CD14-positive monocyte (primary cell): ENCODE data around the gene GNAS-AS1. TPM values are rescaled to one million over a fixed set of nuclear protein-coding genes. Genes with fewer than 3 reads are reported as not detected.

Source experiments
- DNase-seq, 3 donors: peaks; one replicate each; pipeline ENCODE4 v3.0.0-alpha.2; 2011 to 2022
- H2AFZ ChIP-seq: 2 replicates; pipeline ENCODE4 v1.6.0; 2012; ENCODE audit warnings: mild to moderate bottlenecking, low read depth, low read length, inconsistent platforms; ENCODE audit not compliant: insufficient read depth, poor library complexity, severe bottlenecking
- H3K27ac ChIP-seq, 2 donors: 1 replicate in 1 of 2; 2 replicates in 1 of 2; pipeline ENCODE4 v1.5.1; 2012 to 2013; ENCODE audit warnings: low read length in 2 of 2, control low read depth in 1 of 2, inconsistent platforms in 1 of 2, low read depth in 1 of 2, mild to moderate bottlenecking in 1 of 2
- H3K27me3 ChIP-seq, 2 donors: one replicate each; pipeline versions ENCODE4 v1.6.0 to v1.6.1; 2011 to 2013; ENCODE audit warnings: low read length in 2 of 2; ENCODE audit not compliant: control insufficient read depth in 2 of 2, insufficient read depth in 2 of 2
- H3K36me3 ChIP-seq, 2 donors: replicated peaks in 1 of 2; 1 replicate in 1 of 2; 2 replicates in 1 of 2; pipeline versions ENCODE4 v1.5.1 to v1.6.1; 2012 to 2013; ENCODE audit warnings: low read length in 2 of 2, control low read depth in 1 of 2, inconsistent platforms in 1 of 2, mild to moderate bottlenecking in 1 of 2; ENCODE audit not compliant: insufficient read depth in 2 of 2, control insufficient read depth in 1 of 2
- H3K4me1 ChIP-seq, 2 donors: 1 replicate in 1 of 2; 2 replicates in 1 of 2; pipeline versions ENCODE4 v1.5.1 to v1.6.1; 2012 to 2013; ENCODE audit warnings: low read length in 2 of 2, control low read depth in 1 of 2, inconsistent platforms in 1 of 2, mild to moderate bottlenecking in 1 of 2, moderate library complexity in 1 of 2; ENCODE audit not compliant: insufficient read depth in 2 of 2, control insufficient read depth in 1 of 2
- H3K4me2 ChIP-seq: replicated peaks from 2 replicates; pipeline ENCODE3; 2012; ENCODE audit warnings: low read length, moderate library complexity, mild to moderate bottlenecking; ENCODE audit not compliant: poor library complexity, severe bottlenecking; ENCODE audit errors: extremely low read depth
- H3K4me3 ChIP-seq, 3 experiments: fragments of 200-600 bp in 1 of 3; sonication (generic) in 1 of 3; replicated peaks in 1 of 3; 1 replicate in 2 of 3; 2 replicates in 1 of 3; pipeline ENCODE4 v1.5.1; 2011 to 2013; ENCODE audit warnings: low read length in 3 of 3, mild to moderate bottlenecking in 3 of 3, control low read depth in 2 of 3, low read depth in 2 of 3, inconsistent platforms in 1 of 3, moderate library complexity in 1 of 3
- H3K79me2 ChIP-seq: 2 replicates; pipeline ENCODE4 v1.6.0; 2012; ENCODE audit warnings: mild to moderate bottlenecking, control low read depth, inconsistent platforms, low read length, moderate library complexity; ENCODE audit not compliant: insufficient read depth
- H3K9ac ChIP-seq: 2 replicates; pipeline ENCODE4 v1.6.0; 2017; ENCODE audit warnings: low read length, mild to moderate bottlenecking; ENCODE audit not compliant: insufficient read depth, poor library complexity, severe bottlenecking
- H3K9me3 ChIP-seq, 2 donors: replicated peaks in 1 of 2; 1 replicate in 1 of 2; 2 replicates in 1 of 2; pipeline versions ENCODE4 v1.5.1 to v1.6.1; 2012 to 2013; ENCODE audit warnings: low read length in 2 of 2, control low read depth in 1 of 2; ENCODE audit not compliant: control insufficient read depth in 1 of 2, insufficient read depth in 1 of 2
- H4K20me1 ChIP-seq: 2 replicates; pipeline ENCODE4 v1.6.0; 2012; ENCODE audit warnings: mild to moderate bottlenecking, low read length, control low read depth, moderate library complexity; ENCODE audit not compliant: insufficient read depth
- H3K27ac Mint-ChIP-seq, 7 donors: one replicate each; pipeline ENCODE4 v1.8.0; 2020; ENCODE audit warnings: mild to moderate bottlenecking in 7 of 7, mixed read lengths in 7 of 7, moderate library complexity in 6 of 7, inconsistent platforms in 2 of 7
- H3K27me3 Mint-ChIP-seq, 3 donors: one replicate each; pipeline ENCODE4 v1.8.0; 2021 to 2022; ENCODE audit warnings: low read depth in 3 of 3, mild to moderate bottlenecking in 3 of 3, mixed read lengths in 3 of 3, moderate library complexity in 3 of 3, inconsistent platforms in 1 of 3
- H3K36me3 Mint-ChIP-seq, 2 donors: one replicate each; pipeline ENCODE4 v1.8.0; 2020; ENCODE audit warnings: mixed read lengths in 2 of 2, inconsistent platforms in 1 of 2, mild to moderate bottlenecking in 1 of 2
- H3K4me1 Mint-ChIP-seq: one replicate; pipeline ENCODE4 v1.8.0; 2020; ENCODE audit warnings: mild to moderate bottlenecking, mixed read lengths
- H3K4me3 Mint-ChIP-seq, 2 donors: one replicate each; pipeline ENCODE4 v1.8.0; 2020; ENCODE audit warnings: mild to moderate bottlenecking in 2 of 2, mixed read lengths in 2 of 2, moderate library complexity in 1 of 2
- H3K9me3 Mint-ChIP-seq, 7 donors: one replicate each; pipeline ENCODE4 v1.8.0; 2020 to 2022; ENCODE audit warnings: mixed read lengths in 7 of 7, mild to moderate bottlenecking in 6 of 7, moderate library complexity in 6 of 7, inconsistent platforms in 2 of 7
- WGBS: methylation state at CpG from one replicate; pipeline ENCODE4 v1.1.5; 2013; ENCODE audit warnings: missing lambda C conversion rate; ENCODE audit not compliant: insufficient coverage; 5-methylcytosine and 5-hydroxymethylcytosine counted together
- intact Hi-C, 2 donors: fragments of 100-400 bp; cut with micrococcal nuclease; formaldehyde crosslinking; loops; one replicate each; pipeline versions ENCODE4 v1.15.0 to v1.15.1; 2023
- polyA plus RNA-seq, 3 donors: library from polyadenylated mRNA; depleted of rRNA in 1 of 3; unstranded in 2 of 3; stranded (reverse) in 1 of 3; fragments of 300-500 nt in 2 of 3; fragments of >200 nt in 1 of 3; fragmentation: Illumina TruSeq in 2 of 3; gene quantifications; 1 replicate in 2 of 3; 2 replicates in 1 of 3; pipeline ENCODE4 v1.2.3, GENCODE V29; 2012 to 2021
- TF ChIP-seq, protein P1 (sequence below): fragments of 200-600 bp; IDR thresholded peaks from one replicate; pipeline ENCODE4 v1.8.0; 2022; ENCODE audit warnings: antibody characterized with exemption, mild to moderate bottlenecking

Gene GNAS-AS1
- polyA plus RNA-seq, 3 donors = not detected

DNA sequence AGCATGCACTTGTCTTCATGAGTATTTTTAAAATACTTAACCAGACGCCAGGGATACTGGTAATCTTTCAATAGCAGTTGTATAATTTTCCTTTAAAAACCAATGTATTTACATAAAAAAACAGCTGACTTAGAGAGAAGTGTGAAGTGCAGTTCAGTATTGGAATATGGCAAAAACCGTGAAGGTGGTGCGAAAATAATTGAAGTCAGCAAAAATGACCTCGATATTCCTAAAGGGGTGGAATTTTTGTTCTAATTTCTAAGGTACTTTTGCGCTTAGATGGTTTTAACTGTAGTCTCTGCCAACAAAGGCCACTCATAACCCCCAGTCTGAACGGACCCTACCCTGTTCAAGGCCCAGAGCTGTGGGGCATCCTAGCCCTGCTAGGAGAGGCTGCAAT lies 25.3 kb downstream of the GNAS-AS1 start:
- Histone ChIP-seq H2AFZ (no peak overlapping the region), H3K4me1 (no peaks in the 10 kb centered on the region), H3K4me2 (no peak overlapping the region), H3K4me3 (no peak overlapping the region), H3K9ac (no peak overlapping the region), H3K9me3 (peaks cover 0 to 5% of the 10 kb centered on the region in 2 donors), H4K20me1 (no peaks in the 10 kb centered on the region), H3K79me2 (no peaks in the 10 kb centered on the region), H3K27me3 (no peaks in the 10 kb centered on the region), H3K27ac (no peak overlapping the region), H3K36me3 (no peaks in the 10 kb centered on the region)
- Mint-ChIP-seq H3K4me3 (no peak overlapping the region), H3K27ac (no peak overlapping the region), H3K9me3 (peaks cover 5 to 13% (median 10%) of the 10 kb centered on the region in 7 donors), H3K27me3 (peaks cover 8 to 12% (median 12%) of the 10 kb centered on the region in 3 donors), H3K4me1 (no peaks in the 10 kb centered on the region), H3K36me3 (no peaks in the 10 kb centered on the region)
- intact Hi-C loops = no loop called here
- no peak for DNase-seq
- TF ChIP-seq, protein P1, sequence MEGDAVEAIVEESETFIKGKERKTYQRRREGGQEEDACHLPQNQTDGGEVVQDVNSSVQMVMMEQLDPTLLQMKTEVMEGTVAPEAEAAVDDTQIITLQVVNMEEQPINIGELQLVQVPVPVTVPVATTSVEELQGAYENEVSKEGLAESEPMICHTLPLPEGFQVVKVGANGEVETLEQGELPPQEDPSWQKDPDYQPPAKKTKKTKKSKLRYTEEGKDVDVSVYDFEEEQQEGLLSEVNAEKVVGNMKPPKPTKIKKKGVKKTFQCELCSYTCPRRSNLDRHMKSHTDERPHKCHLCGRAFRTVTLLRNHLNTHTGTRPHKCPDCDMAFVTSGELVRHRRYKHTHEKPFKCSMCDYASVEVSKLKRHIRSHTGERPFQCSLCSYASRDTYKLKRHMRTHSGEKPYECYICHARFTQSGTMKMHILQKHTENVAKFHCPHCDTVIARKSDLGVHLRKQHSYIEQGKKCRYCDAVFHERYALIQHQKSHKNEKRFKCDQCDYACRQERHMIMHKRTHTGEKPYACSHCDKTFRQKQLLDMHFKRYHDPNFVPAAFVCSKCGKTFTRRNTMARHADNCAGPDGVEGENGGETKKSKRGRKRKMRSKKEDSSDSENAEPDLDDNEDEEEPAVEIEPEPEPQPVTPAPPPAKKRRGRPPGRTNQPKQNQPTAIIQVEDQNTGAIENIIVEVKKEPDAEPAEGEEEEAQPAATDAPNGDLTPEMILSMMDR = no peak
- WGBS = 85% methylated on average over 4 of the region's 6 CpGs

DNA sequence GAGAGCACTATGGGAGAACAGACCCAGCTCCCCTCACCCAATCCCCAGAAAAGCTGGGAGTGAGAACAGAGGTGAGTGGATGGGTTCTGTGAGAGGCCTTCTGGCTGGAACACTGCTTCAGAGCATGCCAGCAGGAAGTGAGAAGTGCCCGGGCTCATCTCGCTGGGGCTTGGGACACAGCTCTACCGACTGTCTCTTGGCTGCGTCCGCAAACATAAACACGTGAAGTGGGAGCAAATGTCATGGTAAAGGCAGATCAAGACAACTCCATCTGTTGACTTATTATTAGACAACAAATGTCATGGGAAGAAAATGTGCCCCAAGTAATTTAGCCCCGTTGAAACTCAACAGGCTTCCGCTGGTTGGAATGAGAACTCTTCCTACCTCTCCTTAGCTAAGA lies 25.9 kb downstream of the GNAS-AS1 start:
- Histone ChIP-seq H3K4me1 (no peaks in the 10 kb centered on the region), H4K20me1 (no peaks in the 10 kb centered on the region), H2AFZ (no peak overlapping the region), H3K27ac (no peak overlapping the region), H3K9me3 (peaks cover 0 to 4% of the 10 kb centered on the region in 2 donors), H3K27me3 (no peaks in the 10 kb centered on the region), H3K4me3 (no peak overlapping the region), H3K36me3 (no peaks in the 10 kb centered on the region), H3K4me2 (no peak overlapping the region), H3K9ac (no peak overlapping the region), H3K79me2 (no peaks in the 10 kb centered on the region)
- peaks cover 7 to 12% (median 10%) of the 10 kb centered on the region in 3 donors for H3K27me3 Mint-ChIP-seq
- H3K4me1 Mint-ChIP-seq = no peaks in the 10 kb centered on the region
- no peak for DNase-seq
- TF ChIP-seq, protein P1 = no peak
- H3K36me3 Mint-ChIP-seq = no peaks in the 10 kb centered on the region
- H3K9me3 Mint-ChIP-seq = peaks cover 5 to 13% (median 10%) of the 10 kb centered on the region in 7 donors
- H3K4me3 Mint-ChIP-seq = no peak overlapping the region
- WGBS = no CpG with 5 or more reads among the region's 8 CpGs
- intact Hi-C loops = no loop called here
- no peak overlapping the region for H3K27ac Mint-ChIP-seq
